HEK293T (cell line): ENCODE data around the gene ANKRD63.

Experiments
- ARNT ChIP-seq: fragments of 450-650 bp; IDR thresholded peaks from 2 replicates; pipeline ENCODE4 v1.6.1; 2017; ENCODE audit warnings: mild to moderate bottlenecking
- BHLHE40 ChIP-seq: fragments of 450-650 bp; IDR thresholded peaks from 2 replicates; pipeline ENCODE4 v1.6.1; 2016; ENCODE audit warnings: mild to moderate bottlenecking, moderate library complexity, borderline replicate concordance
- ELF4 ChIP-seq: fragments of 450-650 bp; IDR thresholded peaks from 2 replicates; pipeline ENCODE4 v1.6.1; 2017; ENCODE audit warnings: antibody characterized with exemption
- FOXA1 ChIP-seq: fragments of 450-650 bp; IDR thresholded peaks from 2 replicates; pipeline ENCODE4 v1.6.1; 2016; ENCODE audit warnings: mild to moderate bottlenecking
- FOXK2 ChIP-seq: fragments of 450-650 bp; IDR thresholded peaks from 2 replicates; pipeline ENCODE4 v1.6.1; 2016; ENCODE audit warnings: mild to moderate bottlenecking
- FOXM1 ChIP-seq: fragments of 450-650 bp; IDR thresholded peaks from 2 replicates; pipeline ENCODE4 v1.6.1; 2017; ENCODE audit warnings: mild to moderate bottlenecking, borderline replicate concordance
- LEF1 ChIP-seq: fragments of 450-650 bp; IDR thresholded peaks from 2 replicates; pipeline ENCODE4 v1.6.1; 2017; ENCODE audit warnings: mild to moderate bottlenecking, borderline replicate concordance
- NFRKB ChIP-seq: fragments of 450-650 bp; IDR thresholded peaks from 2 replicates; pipeline ENCODE4 v1.6.1; 2016; ENCODE audit warnings: mild to moderate bottlenecking, moderate library complexity
- PKNOX1 ChIP-seq: fragments of 450-650 bp; IDR thresholded peaks from 2 replicates; pipeline ENCODE4 v1.6.1; 2016
- SP1 ChIP-seq: fragments of 450-650 bp; IDR thresholded peaks from 2 replicates; pipeline ENCODE4 v1.6.1; 2017
- SUZ12 ChIP-seq: fragments of 450-650 bp; IDR thresholded peaks from 2 replicates; pipeline ENCODE4 v1.6.1; 2016; ENCODE audit warnings: mild to moderate bottlenecking
- ZNF384 ChIP-seq: fragments of 450-650 bp; IDR thresholded peaks from 2 replicates; pipeline ENCODE4 v1.6.1; 2016

GRCh38 chr15:40327457-40327856 lies 44.6 kb upstream of the ANKRD63 start:
- no peak for TF ChIP-seq FOXM1
- TF ChIP-seq FOXK2: no peak
- TF ChIP-seq LEF1: no peak
- no peak for TF ChIP-seq SP1
- no peak for TF ChIP-seq PKNOX1
- no peak for TF ChIP-seq FOXA1
- TF ChIP-seq SUZ12: no peak
- TF ChIP-seq NFRKB: no peak
- TF ChIP-seq BHLHE40: no peak
- no peak for TF ChIP-seq ELF4
- TF ChIP-seq ARNT: no peak
- TF ChIP-seq ZNF384: no peak
